HK-2 (cell line): ENCODE results near the gene RBM34.
A peak's percentile ranks its signal among the peaks of the same experiment; 100 is the strongest.
"Not testable (repeated sequence)": the region's sequence is repeated elsewhere in the genome, so short reads cannot be mapped to it uniquely, and the experiment has no call there.

Experiments
- DNase-seq: peaks from one replicate; pipeline ENCODE4 v3.0.0-alpha.2; 2018; ENCODE audit not compliant: unreplicated experiment

RBM34 gene, protein sequence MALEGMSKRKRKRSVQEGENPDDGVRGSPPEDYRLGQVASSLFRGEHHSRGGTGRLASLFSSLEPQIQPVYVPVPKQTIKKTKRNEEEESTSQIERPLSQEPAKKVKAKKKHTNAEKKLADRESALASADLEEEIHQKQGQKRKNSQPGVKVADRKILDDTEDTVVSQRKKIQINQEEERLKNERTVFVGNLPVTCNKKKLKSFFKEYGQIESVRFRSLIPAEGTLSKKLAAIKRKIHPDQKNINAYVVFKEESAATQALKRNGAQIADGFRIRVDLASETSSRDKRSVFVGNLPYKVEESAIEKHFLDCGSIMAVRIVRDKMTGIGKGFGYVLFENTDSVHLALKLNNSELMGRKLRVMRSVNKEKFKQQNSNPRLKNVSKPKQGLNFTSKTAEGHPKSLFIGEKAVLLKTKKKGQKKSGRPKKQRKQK

DNA sequence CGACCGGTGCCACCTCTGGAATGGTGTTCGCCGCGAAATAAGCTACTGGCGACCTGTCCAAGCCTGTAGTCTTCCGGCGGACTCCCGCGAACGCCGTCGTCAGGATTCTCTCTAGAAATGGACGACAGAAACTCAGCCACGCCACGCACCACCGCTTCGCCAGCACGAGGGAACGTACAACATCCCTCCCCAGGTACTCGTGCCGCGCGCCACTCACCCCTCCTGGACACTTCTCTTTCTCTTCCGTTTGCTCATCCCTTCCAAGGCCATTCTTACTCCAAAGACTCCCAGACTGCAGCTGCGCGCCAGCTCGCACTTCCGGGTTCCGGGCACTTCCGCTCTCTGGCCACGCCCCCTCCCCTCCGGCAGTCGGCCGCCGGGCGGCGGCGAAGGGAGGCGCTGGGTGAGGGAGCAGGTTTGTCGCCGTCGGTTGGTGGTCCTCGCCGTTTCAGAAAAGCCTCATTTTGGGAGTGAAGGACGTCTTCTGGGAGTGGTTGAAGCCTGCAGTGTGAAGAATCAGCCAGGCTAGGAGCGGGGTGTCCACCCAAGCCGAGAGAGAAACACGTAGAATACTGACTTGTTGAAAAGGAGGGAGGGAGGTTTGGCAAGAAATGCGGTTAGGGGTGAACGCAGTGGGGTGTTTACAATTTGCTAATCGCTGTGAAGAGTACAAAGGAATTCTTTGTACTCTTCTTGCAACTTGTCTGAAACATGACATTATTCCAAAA is at the start of gene RBM34:
RBM34 (minus strand) TSS at position 294 of the 728 bp plus-strand sequence; CDS start at position 270, 24 bp downstream.
- peak; percentile 96 for DNase-seq

DNA sequence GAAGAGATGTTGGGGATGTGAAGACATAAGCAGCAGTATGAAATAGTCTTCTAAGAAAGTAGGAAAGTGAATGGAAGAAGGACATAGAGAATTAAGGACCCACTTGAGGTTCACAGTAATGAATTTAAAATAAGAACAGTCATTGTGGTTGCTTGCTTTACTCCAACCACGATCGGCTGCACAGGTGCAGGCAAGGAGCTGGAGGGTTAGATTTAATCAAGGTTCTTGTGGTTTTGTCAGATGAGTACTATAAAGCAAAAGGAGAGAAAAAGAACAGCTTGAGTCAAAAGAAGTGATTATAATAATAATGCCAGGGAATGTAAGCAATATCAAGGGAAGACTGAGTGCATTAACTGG is 46.1 kb upstream of the RBM34 start:
- DNase-seq = no peak

DNA sequence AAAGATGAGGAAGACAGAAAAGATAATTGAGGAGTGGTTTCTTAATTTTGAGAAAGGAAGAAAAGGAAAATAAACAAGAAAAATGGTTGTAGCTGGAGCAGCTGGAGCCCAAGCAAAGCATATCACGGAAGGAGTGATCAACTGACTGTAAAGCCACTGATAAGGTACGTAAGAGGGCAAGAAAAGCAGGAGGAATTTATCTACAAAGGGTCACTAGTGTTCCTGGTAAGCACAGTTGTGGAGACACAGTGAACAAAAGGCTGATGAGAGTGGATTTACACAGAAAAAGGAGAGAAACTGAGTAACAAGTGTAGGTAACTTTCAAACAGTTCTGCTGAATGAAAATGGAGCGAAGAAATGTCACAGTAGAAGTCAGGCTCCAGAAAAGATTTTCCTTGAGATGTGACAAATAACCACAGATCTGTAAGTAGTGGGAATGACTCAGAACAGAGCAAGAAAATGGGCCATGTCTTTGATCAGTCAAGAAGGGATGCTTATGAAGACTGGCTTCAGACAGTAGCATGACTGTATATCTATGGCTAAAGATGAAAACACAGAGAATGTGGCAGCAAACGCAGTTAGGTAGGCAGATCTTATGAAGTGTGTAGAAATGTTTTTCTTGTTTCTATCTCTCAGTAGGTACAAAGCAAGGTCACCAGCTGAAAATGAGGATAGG is 45.6 kb upstream of the RBM34 start:
- DNase-seq = no peak

DNA sequence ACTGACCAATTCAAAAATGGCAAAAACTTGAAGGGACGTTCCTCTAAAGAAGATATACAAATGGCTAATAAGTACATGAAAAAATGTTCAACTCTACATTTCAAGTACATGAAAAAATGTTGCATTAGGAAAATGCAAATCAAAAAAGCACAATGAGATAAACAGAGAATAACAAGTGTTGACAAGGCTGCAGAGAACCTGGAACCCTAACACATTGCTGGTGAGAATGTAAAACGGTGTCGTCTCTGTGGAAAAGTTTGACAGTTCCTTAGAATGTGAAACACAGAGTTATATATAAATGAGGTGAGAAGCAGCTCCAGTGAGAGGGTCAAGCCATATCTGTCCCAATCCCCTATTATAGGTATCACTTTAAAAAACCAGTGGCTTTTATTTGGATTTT is 44.6 kb upstream of the RBM34 start:
- no peak for DNase-seq

DNA sequence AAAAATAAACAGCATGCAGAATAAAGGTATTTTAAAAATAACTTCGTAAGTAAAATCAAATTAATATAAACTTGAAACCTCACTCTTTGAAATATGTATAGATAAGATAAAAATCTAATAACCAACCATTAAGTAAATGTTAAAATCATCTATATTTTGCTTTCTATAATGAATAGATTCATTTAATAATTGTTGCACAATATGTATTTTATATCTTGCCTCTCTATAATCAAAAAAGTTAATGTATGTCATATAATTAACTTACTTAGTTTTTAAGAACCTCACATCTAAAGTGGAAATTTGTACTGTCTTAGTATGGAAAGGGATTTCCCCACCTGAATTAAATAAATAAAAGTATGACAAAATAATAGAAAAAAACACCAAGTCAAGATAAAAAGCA is 42.4 kb upstream of the RBM34 start:
- DNase-seq = no peak

DNA sequence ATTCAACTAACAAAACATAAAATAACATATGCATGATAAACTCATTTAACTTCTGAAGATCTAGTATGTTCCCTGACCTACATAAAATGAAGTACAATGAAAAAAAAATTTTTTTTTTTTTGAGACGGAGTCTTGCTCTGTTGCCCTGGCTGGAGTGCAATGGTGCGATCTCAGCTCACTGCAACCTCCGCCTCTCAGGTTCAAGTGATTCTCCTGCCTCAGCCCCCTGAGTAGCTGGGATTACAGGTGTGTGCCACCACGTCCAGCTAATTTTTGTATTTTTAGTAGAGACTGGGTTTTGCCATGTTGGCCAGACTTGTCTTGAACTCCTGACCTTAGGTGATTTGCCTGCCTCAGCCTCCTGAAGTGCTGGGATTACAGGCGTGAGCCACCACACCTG is 41.4 kb upstream of the RBM34 start:
- DNase-seq = not testable (repeated sequence)

DNA sequence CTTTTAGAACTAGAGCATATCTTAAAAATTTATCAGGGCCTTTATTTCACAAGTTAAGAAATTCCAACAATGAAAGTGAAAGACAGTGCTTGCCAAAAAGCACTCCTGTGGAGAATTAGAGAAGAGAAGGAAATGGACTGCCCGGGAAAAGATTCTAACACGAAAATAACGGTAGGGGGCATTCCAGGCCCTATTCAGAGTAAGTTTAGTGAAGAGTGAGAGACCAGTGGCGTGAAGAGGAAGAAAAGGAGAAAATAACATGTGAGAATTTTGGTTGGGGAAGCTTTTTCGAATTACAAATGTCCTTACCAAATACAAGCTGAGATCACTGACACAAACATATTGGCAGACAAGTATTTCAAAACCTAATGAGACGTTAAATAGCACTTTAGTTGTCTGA is 38.4 kb upstream of the RBM34 start:
- DNase-seq = no peak

DNA sequence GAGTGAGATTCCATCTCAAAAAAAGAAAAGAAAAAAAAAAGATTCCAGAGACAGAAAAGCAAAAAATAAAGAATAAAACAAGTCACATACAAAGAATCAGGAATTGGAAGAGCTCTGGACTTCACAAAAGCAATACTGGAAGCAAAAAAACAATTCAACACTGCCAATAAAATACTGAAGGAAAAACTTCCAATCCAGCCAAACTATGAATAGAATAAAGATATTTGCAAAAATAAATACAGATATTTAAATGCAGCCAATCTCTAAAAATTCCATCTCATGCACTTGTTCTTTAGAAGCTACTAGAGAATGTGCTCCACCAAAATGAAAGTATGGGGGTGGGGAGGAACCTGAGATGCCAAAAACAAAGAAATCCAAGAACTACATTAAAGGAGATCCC is 29.4 kb upstream of the RBM34 start:
- no peak for DNase-seq

DNA sequence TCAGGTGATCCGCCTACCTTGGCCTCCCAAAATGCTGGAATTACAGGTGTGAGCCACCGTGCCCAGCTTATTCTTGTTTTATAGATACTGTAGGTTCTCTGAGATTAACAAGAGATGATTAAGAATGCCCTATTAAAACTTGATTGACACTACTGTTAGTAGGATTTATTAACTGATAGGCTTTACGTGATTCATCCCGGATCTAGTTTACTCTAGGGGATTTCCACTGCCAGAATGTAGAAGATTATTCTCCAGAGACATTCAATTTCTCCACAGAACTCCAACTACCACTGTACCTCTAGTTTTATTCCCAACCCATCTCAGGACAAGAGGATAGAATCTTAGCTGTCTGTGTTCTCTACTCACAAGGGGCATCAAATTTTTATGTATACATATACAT is 26.3 kb upstream of the RBM34 start:
- DNase-seq = no peak

DNA sequence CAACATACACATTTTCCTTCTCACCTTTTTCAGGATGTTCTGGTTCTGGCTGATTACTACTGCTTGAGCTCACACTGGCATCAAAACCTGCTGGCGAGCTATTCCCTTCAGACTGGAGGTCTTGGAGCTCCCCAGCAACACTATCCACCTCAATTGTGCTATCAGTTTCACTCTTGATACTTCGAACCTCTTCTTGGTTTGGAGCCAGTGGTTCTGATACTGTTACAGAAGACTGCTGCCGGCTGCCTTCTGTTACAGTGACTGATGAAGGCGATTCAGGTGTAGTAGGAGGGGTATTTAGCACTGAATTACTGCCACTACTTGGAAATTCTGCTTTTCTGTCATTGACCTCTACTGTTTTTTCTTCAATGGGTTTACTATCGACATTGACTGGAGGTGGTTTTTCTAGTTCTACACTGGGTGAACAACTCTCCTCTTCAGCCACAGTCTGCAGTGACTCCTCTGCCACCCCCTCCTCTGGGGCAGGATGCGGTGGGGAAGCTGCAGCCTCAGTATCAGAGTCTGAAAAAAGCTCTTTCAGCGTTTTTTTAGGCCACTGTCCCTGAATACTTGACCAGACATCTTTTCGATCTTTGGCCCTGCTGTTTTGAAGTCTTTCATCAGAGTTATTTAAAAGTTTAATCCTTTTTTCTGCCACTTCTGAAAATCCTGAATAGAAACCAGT is 20.7 kb upstream of the RBM34 start:
- DNase-seq = no peak

DNA sequence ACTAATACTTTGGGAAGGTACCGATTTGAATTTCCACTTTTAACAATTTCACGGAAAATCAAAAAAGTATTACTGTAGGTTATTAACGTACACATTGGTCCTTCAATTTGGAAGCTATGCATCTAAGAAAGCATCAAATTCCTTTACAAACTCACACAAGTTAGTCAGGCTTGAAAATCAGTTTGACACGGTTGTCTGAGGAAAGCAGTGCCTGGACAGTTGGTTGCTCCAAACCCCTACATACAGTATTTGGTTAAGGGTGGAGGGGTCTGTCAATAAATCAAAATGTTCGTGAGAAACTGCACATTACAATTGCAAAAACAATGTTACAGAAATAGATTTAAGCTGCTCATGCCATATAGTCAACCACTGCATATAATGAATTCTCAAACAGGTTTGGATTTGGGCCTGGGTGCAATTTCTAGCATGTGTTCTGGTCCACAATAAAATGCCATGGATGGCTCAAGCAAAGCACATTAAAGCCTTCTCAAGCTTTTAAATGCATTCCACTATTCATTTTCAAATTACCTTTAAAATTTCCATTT is 19.9 kb upstream of the RBM34 start:
- DNase-seq = no peak

DNA sequence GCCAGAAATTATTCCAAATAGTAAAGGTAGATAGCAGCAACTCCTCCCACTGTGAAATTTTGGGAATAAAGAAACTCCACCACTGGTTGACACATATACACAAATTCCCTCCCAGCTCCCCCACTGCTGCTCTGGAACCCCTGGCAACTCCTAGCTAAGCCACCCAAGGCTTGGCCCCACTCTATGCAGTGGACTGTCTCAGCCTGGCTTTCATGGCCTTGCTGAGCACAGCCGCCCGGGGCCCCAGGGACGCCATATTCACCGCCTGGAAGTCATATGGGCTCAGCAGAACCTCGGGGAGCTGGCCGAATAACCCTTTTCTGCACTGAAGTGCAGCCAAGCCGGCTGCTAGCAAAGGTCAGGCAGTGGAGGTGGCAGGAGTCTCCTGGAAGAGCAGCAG is 15.4 kb upstream of the RBM34 start:
- DNase-seq = no peak

DNA sequence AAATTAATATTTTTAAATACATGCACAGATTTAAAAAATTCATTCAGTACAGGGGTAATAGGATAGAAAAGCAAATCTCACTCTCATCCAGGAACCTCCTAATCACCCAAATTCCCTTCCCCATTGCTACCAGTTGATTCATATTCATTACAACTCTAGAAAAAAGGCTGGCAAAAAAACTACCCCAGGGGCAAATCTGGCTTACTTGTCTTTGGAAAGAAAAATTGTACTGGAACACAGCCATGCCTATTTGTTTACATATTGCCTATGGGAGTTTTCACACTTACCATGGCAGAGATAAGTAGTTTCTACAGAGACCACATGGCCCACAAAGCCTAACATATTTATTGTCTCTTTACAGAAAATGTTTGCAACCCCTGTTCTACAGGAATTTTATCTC is 8.9 kb upstream of the RBM34 start:
- no peak for DNase-seq

DNA sequence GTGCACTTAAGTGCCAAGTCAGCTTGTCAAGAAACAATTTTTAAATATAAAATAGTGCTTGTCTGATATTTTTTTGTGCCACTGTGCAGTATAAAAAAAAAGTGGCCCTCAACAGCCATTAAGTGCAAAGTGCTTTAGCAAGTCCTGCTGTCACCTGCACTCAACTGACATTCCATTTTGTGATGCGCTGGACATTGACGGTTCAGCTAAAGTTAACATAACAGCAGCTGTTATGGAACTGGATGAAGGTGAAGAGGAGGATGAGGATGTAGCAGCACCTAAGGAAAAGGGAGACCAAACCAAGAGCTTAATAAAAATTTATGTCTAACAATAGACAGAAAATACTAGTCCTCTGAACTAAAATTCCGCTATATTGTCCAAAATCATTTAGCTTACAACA is 7.3 kb upstream of the RBM34 start:
- DNase-seq = no peak

DNA sequence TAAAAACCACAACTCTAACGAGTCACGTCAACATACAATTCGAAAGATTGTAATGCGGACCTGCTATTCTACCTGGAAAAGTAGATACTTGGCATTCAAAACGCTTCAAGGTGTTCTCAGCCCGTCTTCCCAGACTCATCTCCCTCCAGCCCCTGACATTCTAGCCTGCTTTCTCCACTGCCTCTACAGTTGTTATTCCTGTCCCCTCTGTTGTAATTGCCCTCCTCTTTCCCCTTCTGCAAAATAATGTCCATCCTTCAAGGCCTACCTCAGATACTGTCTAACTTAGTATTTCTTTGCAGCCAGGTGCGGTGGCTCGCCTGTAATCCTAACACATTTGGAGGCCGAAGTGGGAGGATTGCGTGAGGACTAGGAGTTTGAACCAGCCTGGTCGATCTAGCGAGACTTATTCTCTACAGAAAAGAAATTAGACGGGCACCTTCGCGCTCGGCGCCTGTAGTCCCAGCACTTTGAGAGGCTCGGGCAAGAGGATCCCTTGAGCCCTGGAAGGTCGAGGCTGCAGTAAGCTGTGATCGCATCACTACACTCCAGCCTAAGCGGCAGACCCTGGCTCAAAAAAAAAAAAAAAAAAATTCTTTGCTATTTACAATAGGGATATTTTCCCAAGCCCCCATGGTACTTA is 756 bp upstream of the RBM34 start:
- DNase-seq = no peak

DNA sequence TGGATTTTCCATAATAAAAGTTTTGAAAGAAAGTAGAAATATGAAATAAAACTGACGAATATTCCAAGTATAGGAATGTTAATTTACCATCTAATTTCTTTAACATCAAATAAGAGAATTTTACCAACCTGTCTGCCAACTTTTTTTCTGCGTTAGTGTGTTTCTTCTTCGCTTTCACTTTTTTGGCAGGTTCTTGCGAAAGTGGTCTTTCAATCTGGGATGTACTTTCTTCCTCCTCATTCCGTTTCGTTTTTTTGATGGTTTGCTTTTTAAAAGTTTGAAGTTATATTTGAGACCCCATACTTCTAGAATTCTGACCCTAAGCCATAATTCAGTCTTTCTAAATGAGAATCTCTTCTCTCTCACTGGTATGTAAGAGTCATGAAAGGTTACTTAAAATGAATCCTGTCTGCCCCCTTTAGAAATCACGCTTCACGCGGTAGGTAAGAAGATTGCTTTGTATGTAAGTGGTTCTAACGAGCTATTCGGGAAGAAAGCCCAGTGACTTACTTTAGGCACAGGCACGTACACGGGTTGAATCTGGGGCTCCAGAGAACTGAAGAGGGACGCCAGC is 580 bp downstream of the RBM34 start:
- no peak for DNase-seq

DNA sequence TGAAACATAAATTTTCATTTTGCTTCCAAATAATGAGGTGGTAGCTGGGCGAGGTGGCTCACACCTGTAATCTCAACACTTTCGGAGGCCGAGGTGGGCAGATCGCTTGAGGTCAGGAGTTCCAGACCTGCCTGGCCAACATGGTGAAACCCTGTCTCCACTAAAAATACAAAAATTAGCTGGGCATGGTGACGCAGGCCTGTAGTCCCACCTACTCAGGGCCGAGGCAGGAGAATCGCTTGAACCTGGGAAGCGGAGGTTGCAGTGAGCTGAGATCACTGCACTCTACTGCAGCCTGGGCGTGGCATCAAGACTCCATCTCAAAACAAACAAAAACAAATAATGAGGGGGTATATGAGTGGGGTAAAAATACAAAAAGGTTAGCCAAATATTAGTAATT is 1.1 kb downstream of the RBM34 start:
- not testable (repeated sequence) for DNase-seq

DNA sequence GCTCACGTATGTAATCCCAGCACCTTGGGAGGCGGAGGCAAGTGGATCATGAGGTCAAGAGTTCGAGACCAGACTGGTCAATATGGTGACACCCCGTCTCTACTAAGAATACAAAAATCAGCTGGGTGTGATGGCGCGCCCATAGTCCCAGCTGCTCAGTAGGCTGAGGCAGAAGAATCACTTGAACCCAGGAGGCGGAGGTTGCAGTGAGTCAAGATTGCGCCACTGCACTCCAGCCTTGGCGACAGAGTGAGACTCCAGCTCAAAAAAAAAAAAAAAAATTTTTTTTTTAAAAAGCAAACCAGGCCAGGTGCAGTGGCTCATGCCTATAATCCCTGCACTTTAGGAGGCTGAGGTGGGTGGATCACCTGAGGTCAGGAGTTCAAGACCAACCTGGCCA is 1.8 kb downstream of the RBM34 start:
- DNase-seq = not testable (repeated sequence)

DNA sequence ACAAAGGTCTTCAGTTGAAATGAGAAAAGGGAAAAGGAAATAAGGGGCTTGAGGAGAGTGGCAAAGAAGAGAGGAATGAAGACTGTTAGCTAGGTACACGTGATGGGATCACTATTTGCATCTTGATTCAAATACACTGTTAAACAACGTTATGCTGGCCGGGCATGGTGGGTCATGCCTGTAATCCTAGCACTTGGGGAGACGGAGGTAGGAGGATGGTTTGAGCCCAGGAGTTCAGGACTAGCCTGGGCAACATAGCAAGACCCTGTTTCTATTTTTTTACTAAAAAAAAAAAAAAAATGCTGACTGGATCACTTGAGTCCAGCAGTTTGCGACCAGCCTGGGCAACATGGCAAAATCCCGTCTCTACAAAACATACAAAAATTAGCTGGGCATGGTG is 2.4 kb downstream of the RBM34 start:
- no peak for DNase-seq

DNA sequence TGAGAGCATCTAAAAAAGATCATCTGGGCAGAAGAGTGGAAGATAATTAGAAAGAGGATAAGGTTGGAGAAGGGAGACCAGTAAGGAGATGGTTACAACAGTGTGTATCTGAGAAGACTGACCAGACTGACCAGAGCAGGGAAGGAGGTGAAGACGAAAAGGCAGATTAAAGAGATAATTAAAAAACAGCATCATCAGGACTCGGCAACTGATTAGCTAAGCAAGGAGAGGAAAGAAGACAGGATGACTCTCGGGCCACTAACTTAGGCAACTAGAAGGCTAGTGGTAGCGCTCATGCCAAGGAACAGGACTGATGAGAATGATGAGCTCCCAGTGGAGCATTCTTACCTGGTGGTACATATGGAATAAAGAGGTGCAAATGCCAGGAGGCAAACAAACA is 3.9 kb downstream of the RBM34 start:
- DNase-seq = no peak

DNA sequence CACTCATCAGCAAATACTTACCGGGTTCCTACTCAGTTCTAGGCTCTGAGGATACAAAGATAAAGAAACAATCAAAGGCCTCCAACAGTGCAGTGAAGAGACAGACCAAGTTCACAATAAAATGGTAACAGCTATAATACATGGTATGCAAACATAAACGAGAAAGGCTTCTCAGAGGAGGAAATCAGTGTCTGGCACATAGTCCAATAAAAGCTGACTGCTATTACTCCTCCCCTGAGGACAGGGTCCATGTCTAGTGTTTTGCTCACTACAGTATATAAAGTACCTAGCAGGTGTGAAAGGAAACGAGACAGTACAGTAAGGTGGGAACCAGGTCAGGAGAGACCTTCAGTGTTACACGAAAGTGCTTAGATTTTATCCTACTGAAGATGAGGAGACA is 4.3 kb downstream of the RBM34 start:
- no peak for DNase-seq
